GM19238 (cell line): ENCODE data around the gene MEI1.

Experiments used
- DNase-seq: peaks from one replicate; pipeline ENCODE4 v3.0.0; 2011; ENCODE audit warnings: low spot score; ENCODE audit not compliant: insufficient read length

The MEI1 gene

DNA sequence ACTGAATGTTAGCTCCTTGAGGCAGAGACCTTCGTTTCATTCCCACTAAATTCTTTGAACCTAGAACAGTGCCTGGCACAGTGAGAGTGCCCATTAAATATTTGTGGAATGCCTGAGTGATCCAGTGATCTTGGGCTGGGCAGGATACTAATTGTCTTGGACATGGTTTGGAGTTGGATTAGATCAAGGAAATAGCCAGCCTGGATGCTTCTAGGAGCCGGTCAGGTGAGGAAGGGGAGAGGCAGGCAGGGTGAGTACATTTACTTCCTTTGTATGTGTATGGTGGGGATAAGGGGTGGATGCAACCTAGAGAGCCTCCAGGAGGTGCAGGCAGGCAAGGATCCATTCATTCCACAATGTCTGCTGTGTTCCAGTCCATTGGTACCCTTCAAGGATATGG lies 137.2 kb downstream of the MEI1 start:
- no peak for DNase-seq

DNA sequence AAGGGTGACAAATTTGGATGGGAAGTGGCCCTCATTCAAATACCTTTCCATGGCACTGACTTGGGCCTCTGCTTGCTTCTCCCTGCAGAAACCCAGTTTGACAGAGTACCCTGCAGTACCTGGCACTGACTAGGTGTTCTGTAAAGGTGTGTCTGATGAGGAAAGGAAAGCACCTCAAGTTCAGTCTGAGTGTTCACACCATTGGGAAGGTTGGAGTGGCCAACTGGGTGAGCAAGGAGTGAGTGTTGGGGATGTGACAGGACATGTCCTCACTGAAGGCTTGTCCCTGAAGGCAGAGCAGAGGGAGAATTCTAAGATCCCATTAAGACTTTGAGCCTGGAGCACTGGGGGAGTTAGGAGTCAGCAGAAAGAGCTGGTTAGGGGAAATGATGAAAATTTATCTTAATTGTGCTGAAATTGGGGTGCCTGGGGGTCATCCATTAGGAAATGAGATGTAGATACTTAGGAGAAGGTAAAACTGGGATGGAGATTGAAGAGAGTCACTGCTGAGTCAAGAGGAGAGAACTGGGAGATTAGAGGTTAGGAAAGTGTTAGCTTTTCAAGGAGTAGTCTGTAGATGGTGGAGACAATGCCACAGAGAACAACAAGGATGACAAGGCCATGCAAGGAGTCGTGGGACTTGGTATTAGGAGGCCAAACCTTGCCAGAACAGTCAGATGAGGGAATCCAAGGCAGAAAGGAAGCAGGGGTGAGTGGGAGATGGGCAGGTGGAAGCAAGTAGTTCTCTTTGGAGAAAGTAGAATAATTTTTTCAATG lies 139.7 kb downstream of the MEI1 start:
- DNase-seq = no peak

DNA sequence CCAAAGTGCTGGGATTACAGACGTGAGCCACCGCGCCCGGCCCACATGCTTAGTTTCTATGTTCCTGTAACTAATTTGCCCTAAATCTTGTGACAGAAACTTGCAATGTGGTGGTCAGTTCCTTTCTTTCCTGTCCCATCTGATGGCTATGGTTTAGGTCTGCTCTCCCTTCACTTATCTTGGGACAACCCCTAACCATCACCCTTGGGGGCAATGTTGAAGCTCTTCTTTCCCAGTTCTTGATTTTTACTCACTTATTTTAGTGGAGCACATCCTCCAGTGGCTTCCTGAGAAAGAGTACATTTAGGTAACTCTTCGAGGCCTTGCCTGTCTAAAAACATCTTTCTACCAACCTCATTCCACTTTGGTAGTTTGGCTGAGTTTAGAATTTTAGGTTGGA lies 140.9 kb downstream of the MEI1 start:
- no peak for DNase-seq

DNA sequence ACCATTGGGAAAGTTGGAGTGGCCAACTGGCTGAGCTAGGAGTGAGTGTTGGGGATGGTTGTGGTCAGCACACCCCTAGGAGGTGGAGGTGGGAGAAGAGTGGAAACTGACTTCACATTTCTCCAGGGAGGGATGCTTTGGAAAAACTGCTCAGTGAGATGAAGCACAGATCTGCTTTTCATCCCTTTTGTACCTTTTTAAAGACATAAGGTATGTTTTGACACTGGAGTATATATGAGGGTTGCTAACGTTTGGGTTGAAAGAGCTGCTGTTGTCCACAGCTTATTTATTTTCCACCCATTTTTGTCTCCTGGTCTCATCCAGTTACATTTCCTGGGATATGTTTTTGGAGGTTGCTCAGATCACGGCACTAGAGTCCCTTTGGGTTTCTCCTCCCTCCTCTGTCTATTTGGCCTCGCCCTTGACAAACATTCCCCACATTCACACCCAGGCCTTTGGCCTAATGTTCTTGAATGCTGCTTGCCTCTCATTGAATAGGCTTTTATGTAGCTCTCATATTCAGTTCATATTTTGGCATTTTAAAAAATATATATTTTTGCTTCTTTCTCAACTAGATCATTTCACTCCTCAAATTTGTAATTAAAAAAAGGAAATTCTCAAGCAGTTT lies 141.9 kb downstream of the MEI1 start:
- DNase-seq = no peak

DNA sequence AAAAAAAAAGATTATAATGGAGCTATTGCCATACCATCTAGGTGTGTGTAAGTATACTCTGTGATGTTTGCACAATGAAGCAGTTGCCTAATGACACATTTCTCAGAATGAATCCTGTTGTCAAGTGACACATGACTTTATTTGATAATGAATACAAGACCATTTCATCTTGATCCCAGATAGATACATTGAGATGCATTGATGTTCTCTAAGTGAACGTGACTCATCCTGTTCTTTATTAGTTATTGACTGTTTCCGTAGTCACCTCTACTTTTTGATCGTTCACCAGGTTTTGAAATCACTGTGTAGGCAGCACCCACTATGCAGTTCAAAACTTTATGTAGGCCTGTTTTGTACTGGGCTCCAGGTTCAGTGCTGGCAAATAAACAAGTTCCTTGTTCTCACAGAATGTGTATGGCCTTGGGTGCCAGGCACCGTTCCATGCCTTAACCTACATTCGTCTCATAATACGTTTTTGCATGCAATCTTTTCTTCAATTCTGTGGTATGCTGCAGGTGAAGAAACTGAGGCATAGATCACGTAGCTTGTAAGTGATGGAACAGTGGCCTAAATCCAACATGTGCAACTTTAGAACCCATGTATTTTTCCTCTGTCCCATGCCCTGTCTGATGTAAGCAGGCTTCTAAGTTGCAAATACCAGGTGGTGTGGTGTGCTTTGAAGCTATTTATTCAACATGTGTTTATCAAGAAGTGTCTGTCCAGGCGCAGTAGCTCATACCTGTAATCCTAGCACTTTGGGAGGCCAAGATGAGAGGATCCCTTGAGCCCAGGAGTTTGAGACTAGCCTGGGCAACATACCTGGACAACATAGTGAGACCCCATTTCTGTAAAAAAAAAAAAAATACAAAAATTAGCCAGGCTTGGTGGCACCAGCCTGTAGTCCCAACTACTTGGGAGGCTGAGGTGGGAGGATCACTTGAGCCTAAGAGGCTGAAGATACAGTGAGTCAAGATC lies 144.0 kb downstream of the MEI1 start:
- DNase-seq = no peak

DNA sequence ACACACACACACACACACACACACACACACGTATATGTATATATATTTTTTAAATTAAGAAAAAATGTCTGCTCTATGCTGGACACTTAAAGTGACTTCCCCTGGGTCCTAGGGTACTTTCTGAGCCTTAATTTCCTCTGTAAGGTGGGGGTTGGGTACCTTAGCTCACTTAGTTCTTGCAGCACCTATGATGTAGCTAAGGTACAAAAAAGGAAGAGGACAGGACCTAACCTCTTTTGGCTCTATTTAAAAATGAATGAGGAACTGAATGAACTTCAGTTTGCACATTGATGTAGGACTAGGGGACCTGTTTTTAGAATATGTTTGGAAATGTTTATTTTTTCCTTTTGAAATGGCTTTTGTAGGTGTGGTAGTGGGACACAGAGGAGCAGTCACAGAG lies 144.7 kb downstream of the MEI1 start:
- DNase-seq = no peak

DNA sequence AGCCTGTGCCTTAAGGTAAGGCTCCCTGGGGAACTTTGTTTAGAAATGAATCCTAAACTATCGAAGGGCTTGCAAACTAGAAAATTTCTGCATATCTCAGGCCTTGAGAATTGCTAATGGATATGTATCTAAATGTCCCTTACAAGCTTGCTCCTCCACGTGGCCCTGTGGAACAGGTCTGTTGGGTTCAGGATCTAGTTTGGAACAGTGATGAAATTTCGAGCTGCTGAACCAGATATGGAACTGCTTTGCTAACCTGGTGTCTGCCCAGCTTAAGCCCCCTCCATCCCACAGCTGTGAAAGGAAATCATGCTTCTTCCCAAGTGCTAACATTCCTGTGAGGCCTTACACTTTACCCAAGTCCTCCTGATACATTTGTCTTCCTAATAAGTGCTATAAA lies 145.2 kb downstream of the MEI1 start:
- DNase-seq = no peak

DNA sequence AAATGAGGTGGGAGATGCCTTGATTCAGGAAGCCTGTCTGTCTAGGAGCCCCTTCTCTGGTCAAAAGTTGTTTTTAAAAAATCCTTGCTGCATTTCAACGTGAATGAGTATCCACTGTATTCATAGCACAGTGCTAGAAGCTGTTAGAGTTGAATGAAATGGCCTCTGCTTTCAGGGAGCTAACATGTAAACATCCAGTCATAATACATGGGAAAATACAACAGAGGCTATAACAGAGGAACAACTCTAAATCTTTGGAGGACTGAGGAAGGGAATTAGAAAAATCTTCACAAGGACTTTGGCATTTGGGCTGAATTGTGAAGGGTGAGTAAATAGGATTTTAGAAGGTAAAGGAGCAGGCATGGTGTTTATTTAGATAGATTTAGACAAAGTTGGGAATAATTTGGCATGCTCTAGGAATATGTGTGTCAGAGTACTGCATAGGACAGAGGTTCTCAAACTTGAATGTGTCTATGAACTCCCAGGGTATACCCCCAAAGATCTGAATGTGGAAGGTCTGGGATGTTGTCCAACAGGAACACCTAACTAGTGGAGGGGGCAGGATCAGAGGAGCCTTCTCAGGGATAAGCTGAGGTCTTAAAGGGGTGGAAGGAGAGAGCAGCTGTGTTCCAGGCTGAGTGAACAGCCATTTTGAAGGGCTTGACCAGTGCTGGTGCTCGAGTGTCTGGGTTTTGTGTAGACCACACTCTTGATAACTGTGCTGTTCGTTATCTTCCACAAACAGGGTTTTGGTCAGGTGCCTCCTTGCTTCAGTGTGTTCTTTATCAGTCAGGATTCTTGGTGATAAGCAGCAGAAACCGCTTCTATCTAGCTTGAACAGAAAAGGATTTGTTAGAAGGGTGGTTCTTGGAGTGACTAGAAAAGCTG lies 146.3 kb downstream of the MEI1 start:
- DNase-seq = no peak

DNA sequence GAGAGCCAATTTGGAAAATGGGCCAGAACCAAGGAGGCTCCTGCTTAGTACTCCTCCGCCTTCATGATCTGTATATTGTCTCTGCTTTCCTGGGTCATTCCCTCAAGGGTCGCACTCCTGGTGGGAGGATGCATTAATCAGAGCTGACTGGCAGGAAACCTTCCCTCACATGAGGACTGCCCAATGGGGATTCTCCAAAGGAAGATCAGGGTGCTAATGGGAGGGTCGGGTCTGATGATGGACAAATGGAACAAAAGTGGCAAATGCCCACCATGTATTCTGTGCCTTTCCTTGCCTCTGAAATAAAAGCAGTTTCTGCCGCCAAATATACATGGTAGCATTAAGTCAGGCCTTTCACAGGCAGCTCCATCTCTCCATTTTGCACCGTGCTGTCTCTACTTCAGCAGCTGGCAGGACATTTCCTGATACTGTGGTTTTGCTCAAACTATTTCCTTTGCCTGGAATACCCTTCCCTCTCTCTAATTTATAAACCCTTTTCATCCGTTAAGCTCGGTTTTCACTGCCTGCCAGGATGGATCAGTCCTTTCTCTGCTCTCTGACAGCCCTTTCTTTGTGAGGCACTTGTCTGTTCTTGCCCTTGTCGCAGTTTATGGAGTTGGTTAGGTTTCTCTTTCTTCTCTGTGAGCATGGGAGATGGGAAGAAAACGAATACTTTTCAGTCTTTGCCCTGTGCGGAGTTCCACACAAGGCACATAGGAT lies 147.1 kb downstream of the MEI1 start:
- no peak for DNase-seq

DNA sequence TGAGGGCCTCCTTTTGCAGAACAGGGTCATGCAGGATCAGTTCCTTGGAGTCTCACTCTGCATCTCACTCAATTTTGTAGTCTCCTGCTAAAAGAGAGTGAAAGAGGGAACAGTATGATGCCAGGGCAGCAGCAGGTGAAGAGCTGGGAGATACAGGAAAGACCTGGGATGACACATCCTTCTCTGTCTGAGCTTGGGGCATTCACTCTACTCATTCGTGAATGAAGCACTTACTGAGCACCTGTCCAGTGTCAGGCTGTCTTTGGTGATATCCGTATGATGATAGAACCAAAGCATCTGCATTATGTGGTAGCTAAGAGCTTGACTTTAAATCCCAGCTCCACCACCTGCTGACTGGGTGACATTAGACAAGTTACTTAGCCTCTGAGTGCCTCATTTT lies 148.0 kb downstream of the MEI1 start:
- DNase-seq = no peak

DNA sequence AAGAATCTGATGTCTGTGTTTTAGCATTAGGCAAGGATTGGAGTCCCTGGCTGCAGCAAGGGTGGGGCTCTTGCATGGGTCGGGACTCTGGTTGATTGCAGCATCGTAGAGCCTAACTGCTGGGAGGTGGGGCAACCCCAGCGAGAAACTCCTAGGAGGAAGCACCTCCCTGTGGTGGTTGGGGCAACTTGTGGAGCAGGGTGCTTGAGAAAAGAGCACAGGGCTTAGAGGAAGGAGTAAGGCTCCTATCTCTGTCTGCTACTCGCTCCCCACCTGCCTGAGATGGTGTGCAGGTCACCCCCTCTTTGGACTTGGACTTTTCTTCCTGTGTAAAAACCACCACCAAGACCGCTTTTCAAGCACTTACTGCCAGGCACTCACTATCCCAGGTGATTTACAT lies 149.2 kb downstream of the MEI1 start:
- no peak for DNase-seq
